Psoas muscle (tissue), 8 donors: ENCODE measurements around the gene HLA-DQA1. TPM values are rescaled to one million over a fixed set of nuclear protein-coding genes. Genes with fewer than 3 reads are reported as not detected.
"Not testable (repeated sequence)": the region's sequence is repeated elsewhere in the genome, so short reads cannot be mapped to it uniquely, and the experiment has no call there.

ENCODE experiments used
- ATAC-seq, 4 donors: fragments of 200-7000 bp; cut with Tn5 transposase; one replicate each; pipeline ENCODE4 v1.9.1; 2020; ENCODE audit warnings: moderate library complexity in 3 of 4, mild to moderate bottlenecking in 2 of 4
- DNase-seq, 2 donors: peaks; one replicate each; pipeline ENCODE4 v3.0.0-alpha.2; 2020
- H3K27ac ChIP-seq: fragments of 200-600 bp; one replicate; pipeline ENCODE4 v1.8.0; 2022
- H3K27me3 ChIP-seq, 3 donors: fragments of 200-600 bp in 1 of 3; one replicate each; pipeline versions ENCODE4 v1.6.1 to v1.8.0; 2013 to 2022; ENCODE audit warnings: low read length in 2 of 3, mild to moderate bottlenecking in 2 of 3, moderate library complexity in 1 of 3; ENCODE audit not compliant: insufficient read depth in 3 of 3
- H3K36me3 ChIP-seq, 2 donors: fragments of 200-600 bp in 1 of 2; one replicate each; pipeline versions ENCODE4 v1.6.1 to v1.8.0; 2013 to 2022; ENCODE audit warnings: low read depth in 1 of 2, mild to moderate bottlenecking in 1 of 2, moderate library complexity in 1 of 2; ENCODE audit not compliant: insufficient read depth in 1 of 2
- H3K4me1 ChIP-seq: fragments of 200-600 bp; one replicate; pipeline ENCODE4 v1.8.0; 2022
- H3K4me3 ChIP-seq: fragments of 200-600 bp; one replicate; pipeline ENCODE4 v1.8.0; 2022; ENCODE audit warnings: mild to moderate bottlenecking
- H3K9me3 ChIP-seq: fragments of 200-600 bp; one replicate; pipeline ENCODE4 v1.8.0; 2022
- CTCF ChIP-seq: fragments of 200-600 bp; IDR thresholded peaks from one replicate; pipeline ENCODE4 v1.8.0; 2022; ENCODE audit warnings: antibody characterized with exemption
- WGBS, 3 donors: extraction: QIAGEN DNeasy Blood & Tissue Kit; methylation state at CpG; one replicate each; pipeline versions ENCODE4 v1.1.6 to v1.1.7; 2013; 5-methylcytosine and 5-hydroxymethylcytosine counted together
- intact Hi-C, 2 donors: fragments of 100-400 bp; cut with DNase I; formaldehyde crosslinking; loops; one replicate each; pipeline versions ENCODE4 v1.11.0 to v1.14.2; 2022
- polyA plus RNA-seq, 3 donors: library from polyadenylated mRNA; stranded (reverse); fragments of 200-250 nt; gene quantifications; one replicate each; pipeline ENCODE4 v1.2.3, GENCODE V29; 2013
- total RNA-seq, 4 donors: library from RNA; stranded (reverse); fragmentation: NEBNext Ultra II Directional in 2 of 4; extraction: Animal tissue kit (Norgen Biotek cat#: 25700) in 2 of 4; gene quantifications; one replicate each; pipeline versions ENCODE4 v1.2.1 to v1.2.4, GENCODE V29; 2021 to 2023
- donor health status: healthy with polysubstance abuse.
- donor health status: DM: no; HTN: no; CAD: no; lungs with moderate emphysema.
- donor health status: Bipolar disorder and iron deficiency.
- donor health status: healthy.
- donor health status: DM: yes; HTN: yes; CAD: no.
- donor health status: DM: no; HTN: no; CAD: no.
- donor health status: DM: no; HTN: no; CAD: no.
- donor health status: DM: yes; HTN: yes; CAD: no.

The HLA-DQA1 gene
- total and polyA plus RNA-seq, 7 donors: 1.3 to 7.8 (median 5.9) TPM

- Histone ChIP-seq H3K4me1 (no peaks in the 10 kb centered on the region), H3K27me3 (no peaks in the 10 kb centered on the region), H3K36me3 (no peaks in the 10 kb centered on the region), H3K9me3 (no peaks in the 10 kb centered on the region), H3K4me3 (no peak overlapping the region), H3K27ac (no peak overlapping the region)
- ATAC-seq (no peak), DNase-seq (no peak)
- no peak for TF ChIP-seq CTCF
- intact Hi-C loops: no loop called here
- 17 to 20% (median 18%) methylated on average over 5 of the region's 5 CpGs for WGBS, 3 donors
Observed at GRCh38 chr6:32625137-32625536, 12.1 kb upstream of the HLA-DQA1 start.

GRCh38 chr6:32627249-32627648, 10.0 kb upstream of the HLA-DQA1 start:
- ATAC-seq (no peak), DNase-seq (no peak)
- no peak overlapping the region for H3K4me3 ChIP-seq
- WGBS, 3 donors: 0 to 3% (median 1%) methylated on average over 1 of the region's 3 CpGs
- H3K27ac ChIP-seq: no peak overlapping the region
- intact Hi-C loops: no loop called here
- H3K27me3 ChIP-seq: no peaks in the 10 kb centered on the region
- TF ChIP-seq CTCF: no peak
- no peaks in the 10 kb centered on the region for H3K36me3 ChIP-seq
- no peaks in the 10 kb centered on the region for H3K4me1 ChIP-seq
- H3K9me3 ChIP-seq: no peaks in the 10 kb centered on the region

GRCh38 chr6:32627831-32628230, 9.4 kb upstream of the HLA-DQA1 start:
- Histone ChIP-seq H3K9me3 (no peaks in the 10 kb centered on the region), H3K27ac (no peak overlapping the region), H3K4me3 (no peak overlapping the region), H3K27me3 (no peaks in the 10 kb centered on the region), H3K4me1 (no peaks in the 10 kb centered on the region), H3K36me3 (no peaks in the 10 kb centered on the region)
- DNase-seq (no peak), ATAC-seq (no peak)
- WGBS, 3 donors: 18 to 29% (median 24%) methylated on average over 3 of the region's 3 CpGs
- no peak for TF ChIP-seq CTCF
- intact Hi-C loops: no loop called here

GRCh38 chr6:32629793-32630192, 7.4 kb upstream of the HLA-DQA1 start:
- ATAC-seq, H3K4me3 ChIP-seq, H3K9me3 ChIP-seq, intact Hi-C loops, DNase-seq, H3K36me3 ChIP-seq, H3K4me1 ChIP-seq, H3K27me3 ChIP-seq, H3K27ac ChIP-seq: not testable (repeated sequence)
- WGBS, 3 donors: 62 to 93% (median 67%) methylated on average over 2 of the region's 13 CpGs

GRCh38 chr6:32635526-32636123, 1.6 kb upstream of the HLA-DQA1 start:
- Histone ChIP-seq H3K9me3 (no peaks in the 10 kb centered on the region), H3K4me3 (no peak overlapping the region), H3K36me3 (no peaks in the 10 kb centered on the region), H3K27ac (no peak overlapping the region), H3K27me3 (peaks cover 0 to 4% (median 0%) of the 10 kb centered on the region in 3 donors), H3K4me1 (no peaks in the 10 kb centered on the region)
- intact Hi-C loops: no loop called here
- no peak for TF ChIP-seq CTCF
- no peak for DNase-seq
- 12 to 32% (median 18%) methylated on average over 2 of the region's 2 CpGs for WGBS, 3 donors
- ATAC-seq: no peak
